B cell (primary cell): ENCODE results near the gene IL13RA2. TPM values are rescaled to one million over a fixed set of nuclear protein-coding genes. Genes with fewer than 3 reads are reported as not detected.

Experiments used
- ATAC-seq: fragments of 200-7000 bp; cut with Tn5 transposase; one replicate; pipeline ENCODE4 v1.10.0; 2021; ENCODE audit warnings: low read depth, mild to moderate bottlenecking, moderate number of reproducible peaks, moderate library complexity
- CTCF ChIA-PET: fragments of 350-600 bp; sonication (Branson Sonifier 250); formaldehyde crosslinking; loops from one replicate; lab custom pipeline; 2021; ENCODE audit warnings: antibody characterized with exemption, inconsistent platforms; lab: Charles Lee
- POLR2A ChIA-PET: fragments of 350-600 bp; sonication (Branson Sonifier 250); formaldehyde crosslinking; loops from one replicate; lab custom pipeline; 2021; ENCODE audit warnings: antibody characterized with exemption; lab: Charles Lee
- DNase-seq: peaks from one replicate; pipeline ENCODE4 v3.0.0; 2013
- H2AFZ ChIP-seq: 2 replicates; pipeline ENCODE4 v1.6.1; 2012; ENCODE audit warnings: mild to moderate bottlenecking, low read depth, low read length; ENCODE audit not compliant: insufficient read depth, poor library complexity, severe bottlenecking
- H3K27ac ChIP-seq, 2 donors: 1 replicate in 1 of 2; 2 replicates in 1 of 2; pipeline ENCODE4 v1.5.1; 2012 to 2013; ENCODE audit warnings: low read length in 2 of 2, mild to moderate bottlenecking in 2 of 2, moderate library complexity in 1 of 2
- H3K27me3 ChIP-seq, 4 experiments: fragments of 200-600 bp in 1 of 4; sonication (generic) in 1 of 4; replicated peaks in 1 of 4; 1 replicate in 2 of 4; 2 replicates in 2 of 4; pipeline versions ENCODE4 v1.6.1 to v1.7.0; 2013 to 2016; ENCODE audit warnings: low read length in 3 of 4, mild to moderate bottlenecking in 2 of 4, mixed read lengths in 1 of 4, moderate library complexity in 1 of 4; ENCODE audit not compliant: insufficient read depth in 4 of 4, control insufficient read depth in 3 of 4; ENCODE audit errors: control extremely low read depth in 1 of 4
- H3K36me3 ChIP-seq, 2 experiments: replicated peaks in 1 of 2; 1 replicate in 1 of 2; 2 replicates in 1 of 2; pipeline versions ENCODE4 v1.6.1 to v1.7.1; 2013; ENCODE audit warnings: low read length in 1 of 2; ENCODE audit not compliant: insufficient read depth in 2 of 2, control insufficient read depth in 1 of 2; ENCODE audit errors: control extremely low read depth in 1 of 2, extremely low read depth in 1 of 2
- H3K4me1 ChIP-seq, 2 donors: fragments of 200-600 bp in 1 of 2; sonication (generic) in 1 of 2; 1 replicate in 1 of 2; 2 replicates in 1 of 2; pipeline versions ENCODE4 v1.5.1 to v1.6.1; 2013 to 2017; ENCODE audit warnings: low read length in 2 of 2; ENCODE audit not compliant: control insufficient read depth in 2 of 2, insufficient read depth in 2 of 2
- H3K4me2 ChIP-seq: replicated peaks from 2 replicates; pipeline ENCODE3; 2012; ENCODE audit warnings: mild to moderate bottlenecking, low read depth, low read length; ENCODE audit not compliant: poor library complexity, severe bottlenecking
- H3K4me3 ChIP-seq, 5 experiments: fragments of 200-600 bp in 1 of 5; sonication (generic) in 1 of 5; 1 replicate in 3 of 5; 2 replicates in 2 of 5; pipeline versions ENCODE4 v1.5.1 to v1.7.0; 2011 to 2016; ENCODE audit warnings: low read length in 4 of 5, mild to moderate bottlenecking in 4 of 5, low read depth in 2 of 5, control low read depth in 1 of 5, moderate library complexity in 1 of 5; ENCODE audit not compliant: insufficient read depth in 1 of 5; ENCODE audit errors: control extremely low read depth in 1 of 5, extremely low read depth in 1 of 5
- H3K79me2 ChIP-seq: fragments of 200-600 bp; sonication (generic); one replicate; pipeline ENCODE4 v1.6.0; 2016; ENCODE audit warnings: low read length; ENCODE audit not compliant: control insufficient read depth, insufficient read depth
- H3K9ac ChIP-seq: fragments of 200-600 bp; sonication (generic); 2 replicates; pipeline ENCODE4 v1.6.1; 2017; ENCODE audit warnings: mild to moderate bottlenecking, low read length, moderate library complexity
- H3K9me3 ChIP-seq, 3 donors: one replicate each; pipeline versions ENCODE4 v1.6.1 to v1.7.1; 2013; ENCODE audit warnings: low read length in 2 of 3; ENCODE audit not compliant: control insufficient read depth in 2 of 3, insufficient read depth in 1 of 3; ENCODE audit errors: control extremely low read depth in 1 of 3
- H4K20me1 ChIP-seq: 2 replicates; pipeline ENCODE4 v1.6.0; 2012; ENCODE audit warnings: mild to moderate bottlenecking, low read length; ENCODE audit not compliant: insufficient read depth, control insufficient read depth, poor library complexity, severe bottlenecking
- H3K27ac Mint-ChIP-seq: one replicate; pipeline ENCODE4 v1.8.0; 2021; ENCODE audit warnings: mixed read lengths
- H3K27me3 Mint-ChIP-seq: one replicate; pipeline ENCODE4 v1.8.0; 2021; ENCODE audit warnings: mixed read lengths
- H3K4me1 Mint-ChIP-seq: one replicate; pipeline ENCODE4 v1.8.0; 2021; ENCODE audit warnings: mixed read lengths
- H3K4me3 Mint-ChIP-seq: one replicate; pipeline ENCODE4 v1.8.0; 2021; ENCODE audit warnings: mixed read lengths
- H3K9me3 Mint-ChIP-seq: one replicate; pipeline ENCODE4 v1.8.0; 2022; ENCODE audit warnings: mixed read lengths; ENCODE audit not compliant: insufficient read depth
- CTCF ChIP-seq: fragments of 200-600 bp; IDR thresholded peaks from one replicate; pipeline ENCODE4 v1.8.0; 2022; ENCODE audit warnings: antibody characterized with exemption, mild to moderate bottlenecking
- EZH2 ChIP-seq: IDR thresholded peaks from 2 replicates; pipeline ENCODE4 v1.6.1; 2012; ENCODE audit warnings: borderline replicate concordance, low read depth, mild to moderate bottlenecking, moderate library complexity, low read length; ENCODE audit not compliant: insufficient read depth, poor library complexity, severe bottlenecking
- WGBS: methylation state at CpG from one replicate; pipeline ENCODE4 v1.1.5; 2013; ENCODE audit warnings: missing lambda C conversion rate; ENCODE audit not compliant: insufficient coverage; 5-methylcytosine and 5-hydroxymethylcytosine counted together
- intact Hi-C: fragments of 100-400 bp; cut with micrococcal nuclease; formaldehyde crosslinking; loops from one replicate; pipeline ENCODE4 v1.10.0; 2022
- polyA plus RNA-seq: library from polyadenylated mRNA; depleted of rRNA; stranded (reverse); fragments of >200 nt; gene quantifications from 2 replicates; pipeline ENCODE4 v1.2.3, GENCODE V29; 2012
- total RNA-seq, 2 donors: library from RNA; stranded (reverse); fragments of 120-200 nt in 1 of 2; gene quantifications; 1 replicate in 1 of 2; 2 replicates in 1 of 2; pipeline versions ENCODE4 v1.2.3 to v1.2.4, GENCODE V29; 2013 to 2022

IL13RA2 gene
- total and polyA plus RNA-seq, 2 donors (not counting 1 experiment from before 2014, with no cell fraction given), result not detected

- DNase-seq (no peak), ATAC-seq (no peak)
- Mint-ChIP-seq H3K4me3 (no peak overlapping the region), H3K27ac (no peak overlapping the region), H3K4me1 (no peaks in the 10 kb centered on the region), H3K27me3 (no peaks in the 10 kb centered on the region), H3K9me3 (no peaks in the 10 kb centered on the region)
- no peaks in the 10 kb centered on the region for H3K4me1 ChIP-seq
- POLR2A ChIA-PET, result no interaction called here
- H3K4me3 ChIP-seq, result no peak overlapping the region
- intact Hi-C loops, result no loop called here
- no peaks in the 10 kb centered on the region for H3K79me2 ChIP-seq
- no peaks in the 10 kb centered on the region for H3K9me3 ChIP-seq
- no peak for TF ChIP-seq EZH2
- TF ChIP-seq CTCF, result no peak
- CTCF ChIA-PET, result no interaction called here
- no peak overlapping the region for H3K9ac ChIP-seq
- no peaks in the 10 kb centered on the region for H3K27me3 ChIP-seq
- no peak overlapping the region for H3K4me2 ChIP-seq
- WGBS, result 87% methylated on average over 5 of the region's 6 CpGs
- no peak overlapping the region for H3K27ac ChIP-seq
- no peak overlapping the region for H2AFZ ChIP-seq
- H4K20me1 ChIP-seq, result no peaks in the 10 kb centered on the region
- no peaks in the 10 kb centered on the region for H3K36me3 ChIP-seq
Observed at GRCh38 chrX:114999906-115000305, 17.5 kb downstream of the IL13RA2 start.

- ATAC-seq (no peak), DNase-seq (no peak)
- no peak overlapping the region for H3K4me2 ChIP-seq
- H3K4me1 Mint-ChIP-seq, result no peaks in the 10 kb centered on the region
- H3K27ac Mint-ChIP-seq, result no peak overlapping the region
- H3K4me1 ChIP-seq, result no peaks in the 10 kb centered on the region
- H3K36me3 ChIP-seq, result no peaks in the 10 kb centered on the region
- no peaks in the 10 kb centered on the region for H3K9me3 ChIP-seq
- H3K79me2 ChIP-seq, result no peaks in the 10 kb centered on the region
- H3K4me3 Mint-ChIP-seq, result no peak overlapping the region
- no peak overlapping the region for H3K9ac ChIP-seq
- H3K27ac ChIP-seq, result no peak overlapping the region
- WGBS, result 67% methylated on average over 1 of the region's 2 CpGs
- ChIA-PET POLR2A (no interaction called here), CTCF (no interaction called here)
- no peaks in the 10 kb centered on the region for H4K20me1 ChIP-seq
- H2AFZ ChIP-seq, result no peak overlapping the region
- TF ChIP-seq CTCF (no peak), EZH2 (no peak)
- no peaks in the 10 kb centered on the region for H3K9me3 Mint-ChIP-seq
- no peaks in the 10 kb centered on the region for H3K27me3 ChIP-seq
- no peak overlapping the region for H3K4me3 ChIP-seq
- H3K27me3 Mint-ChIP-seq, result no peaks in the 10 kb centered on the region
- intact Hi-C loops, result no loop called here
Observed at GRCh38 chrX:114997779-114998178, 19.6 kb downstream of the IL13RA2 start.
